ENCODE data around the gene EIPR1. TPM values are rescaled to one million over a fixed set of nuclear protein-coding genes. Genes with fewer than 3 reads are reported as not detected.

Gene EIPR1
- total RNA-seq = 23.4 and 28.4 TPM in 2 replicates

DNA sequence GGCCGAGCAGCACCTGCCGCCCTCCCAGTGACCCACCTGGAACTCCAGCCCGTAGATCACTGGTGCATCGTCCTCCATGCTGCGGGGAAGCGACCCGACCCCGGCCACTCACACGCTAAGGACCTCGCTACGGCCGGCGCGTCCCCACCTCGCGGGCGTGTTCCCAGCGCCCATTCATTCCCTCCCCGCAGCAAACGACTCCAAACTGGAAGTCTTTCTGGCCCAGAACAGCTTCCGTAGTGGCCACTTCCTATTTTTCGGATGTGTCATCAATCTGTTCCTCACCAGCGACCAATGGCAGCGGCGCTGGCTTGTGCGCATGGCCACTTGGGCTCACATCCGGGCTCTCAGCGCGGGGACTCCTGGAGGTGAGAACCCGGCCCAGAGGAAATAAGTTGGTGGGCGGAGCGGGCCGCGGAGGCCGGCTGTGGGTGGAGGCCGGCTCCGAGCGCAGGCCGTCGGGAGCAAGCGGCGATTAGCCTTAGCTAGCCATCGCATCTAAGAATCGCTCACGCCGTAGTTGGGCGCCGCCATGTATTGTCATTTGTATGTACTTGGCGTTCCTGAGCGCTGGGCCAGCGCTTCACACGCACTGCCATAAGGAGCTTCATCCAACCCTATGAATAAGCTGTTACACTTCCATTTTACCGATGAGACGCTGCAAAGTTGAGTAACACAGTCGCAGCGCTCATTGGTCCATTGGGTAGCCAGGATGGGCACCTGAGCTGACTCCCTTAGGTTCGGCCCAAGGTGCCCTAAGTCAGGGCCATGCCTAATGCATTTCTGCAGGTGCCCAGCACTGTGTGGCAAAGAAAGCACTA lies at the start of gene EIPR1:
EIPR1 (minus strand) TSS at position 207 of the 821 bp plus-strand sequence; CDS start at position 78, 129 bp downstream.

DNA sequence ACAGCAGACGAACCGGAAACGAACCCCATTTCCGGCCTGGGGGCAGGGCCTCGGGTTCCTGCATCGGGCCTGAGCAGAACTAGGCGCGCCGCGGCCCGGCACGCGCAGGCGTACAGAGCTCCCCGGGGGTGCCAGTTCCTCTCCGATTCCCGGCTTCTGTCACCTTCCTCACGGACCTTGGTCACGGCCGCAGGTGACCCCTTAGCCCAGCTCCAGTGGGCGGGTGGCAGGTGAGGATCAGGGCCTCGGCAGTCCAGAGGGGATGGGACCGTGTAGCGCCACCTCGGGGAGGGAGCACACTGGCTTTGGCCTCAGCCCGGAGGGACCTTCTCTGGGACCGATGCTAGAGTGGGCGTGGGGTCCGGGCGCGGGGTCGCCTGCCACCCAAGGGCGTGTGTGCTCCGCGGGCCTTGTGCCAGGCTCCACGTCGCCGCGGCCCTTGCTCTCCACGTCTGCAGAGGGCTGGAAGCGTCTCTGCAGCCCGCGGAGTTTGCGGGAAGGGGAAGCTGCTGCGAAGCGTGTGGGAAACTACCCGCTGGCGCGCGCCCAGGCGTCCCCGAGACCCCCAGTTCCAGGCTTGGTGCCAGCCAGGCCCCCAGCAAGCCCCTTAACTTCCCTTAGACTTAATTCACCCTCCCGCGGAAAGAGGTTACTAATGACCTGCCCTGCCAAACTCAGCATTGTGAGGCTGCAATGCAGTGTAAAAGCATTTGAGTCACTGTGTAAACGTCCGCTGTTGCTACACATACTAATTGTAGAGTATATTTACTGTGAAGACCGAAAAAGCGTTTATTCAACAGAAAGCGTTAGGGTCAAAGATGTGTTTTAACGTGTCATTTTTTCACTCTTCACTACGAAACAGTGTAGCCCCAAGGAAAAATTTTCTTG lies 2.3 kb upstream of the EIPR1 start, which contains the start of gene TRAPPC12:
TRAPPC12 (plus strand) TSS at position 48 of the 888 bp plus-strand sequence. CDS start 7,930 bp downstream, outside the sequence.

Other genes with a start within 250 kb of the EIPR1 start
- 52.3 and 68.3 TPM in 2 replicates for gene TRAPPC12, start 1.9 kb upstream of the EIPR1 start, total RNA-seq
- gene ADI1, start 141.7 kb upstream of the EIPR1 start, total RNA-seq = 36.9 and 39.7 TPM in 2 replicates
- gene RNASEH1, start 180.5 kb upstream of the EIPR1 start, total RNA-seq = 33.2 and 38.4 TPM in 2 replicates
- 1,395 and 1,847 TPM in 2 replicates for gene RPS7, start 197.4 kb upstream of the EIPR1 start, total RNA-seq
- gene COLEC11, start 217.3 kb upstream of the EIPR1 start, total RNA-seq = 0.57 and 1.4 TPM in 2 replicates

All from smooth muscle cell of bladder (primary cell).